Myocyte (in vitro differentiated cells): Measurements from ENCODE around the gene NSD1. TPM values are rescaled to one million over a fixed set of nuclear protein-coding genes. Genes with fewer than 3 reads are reported as not detected.

Experiments
- DNase-seq: peaks from one replicate; pipeline ENCODE4 v3.0.0-alpha.2; 2012; ENCODE audit warnings: low read depth
- total RNA-seq: library from RNA; depleted of rRNA; stranded (reverse); fragments of >200 nt; gene quantifications from 2 replicates; pipeline ENCODE4 v1.2.3, GENCODE V29; 2014

NSD1 gene
- total RNA-seq, 1 donor from 2014 or later: 37.0 TPM

DNA sequence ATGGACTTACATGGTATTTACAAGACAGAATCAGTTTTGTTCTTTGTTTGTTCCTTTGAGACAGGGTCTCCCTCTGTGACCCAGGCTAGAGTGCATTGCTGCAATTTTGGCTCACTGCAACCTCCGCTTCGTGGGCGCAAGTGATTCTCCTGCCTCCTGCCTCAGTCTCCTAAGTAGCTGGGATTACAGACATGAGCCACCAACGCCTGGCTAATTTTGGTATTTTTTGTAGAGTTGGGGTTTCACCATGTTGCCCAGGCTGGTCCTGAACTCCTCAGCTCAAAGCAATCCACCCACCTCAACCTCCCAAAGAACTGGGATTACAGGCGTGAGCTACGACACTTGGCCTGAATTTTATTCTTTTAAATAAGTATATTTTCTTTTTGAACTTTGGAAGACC, 142.3 kb downstream of the NSD1 start:
- DNase-seq: no peak

DNA sequence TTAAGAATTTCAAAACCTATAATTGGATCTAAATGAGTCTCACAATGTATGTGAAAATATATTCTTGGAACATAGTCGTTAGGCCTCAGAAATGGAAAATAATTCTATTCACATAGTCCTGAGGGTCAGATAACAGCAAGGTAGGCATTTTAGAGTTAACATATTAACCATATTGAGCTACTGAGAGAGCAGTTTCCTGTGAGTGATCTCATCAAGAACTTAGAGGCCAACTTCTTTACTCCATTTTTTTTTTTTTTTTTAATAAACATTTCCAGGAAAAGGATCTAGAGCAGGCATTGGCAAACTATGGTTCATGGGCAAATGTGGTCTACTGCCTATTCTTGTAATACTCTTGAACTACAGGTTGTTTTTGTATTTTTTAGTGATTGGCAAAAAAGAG, 143.3 kb downstream of the NSD1 start:
- no peak for DNase-seq

DNA sequence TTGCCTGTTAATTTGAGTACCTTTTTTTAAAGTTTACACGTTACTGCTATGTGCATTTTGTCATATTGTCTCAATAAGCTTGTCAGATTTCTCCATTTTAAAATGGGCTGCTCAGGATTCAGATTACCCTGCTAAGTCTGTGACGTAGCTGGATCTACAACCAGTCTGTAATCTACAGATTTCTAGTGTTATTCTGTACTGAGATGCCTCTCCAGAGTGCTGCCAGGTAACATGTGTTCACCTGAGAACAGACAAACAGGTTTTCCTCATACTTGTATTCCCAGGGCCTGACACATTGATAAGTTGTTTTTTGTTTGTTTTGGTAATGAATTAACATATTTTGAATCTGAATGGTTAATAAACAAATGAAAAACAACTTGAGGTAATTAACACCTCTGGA, 154.6 kb downstream of the NSD1 start:
- no peak for DNase-seq

DNA sequence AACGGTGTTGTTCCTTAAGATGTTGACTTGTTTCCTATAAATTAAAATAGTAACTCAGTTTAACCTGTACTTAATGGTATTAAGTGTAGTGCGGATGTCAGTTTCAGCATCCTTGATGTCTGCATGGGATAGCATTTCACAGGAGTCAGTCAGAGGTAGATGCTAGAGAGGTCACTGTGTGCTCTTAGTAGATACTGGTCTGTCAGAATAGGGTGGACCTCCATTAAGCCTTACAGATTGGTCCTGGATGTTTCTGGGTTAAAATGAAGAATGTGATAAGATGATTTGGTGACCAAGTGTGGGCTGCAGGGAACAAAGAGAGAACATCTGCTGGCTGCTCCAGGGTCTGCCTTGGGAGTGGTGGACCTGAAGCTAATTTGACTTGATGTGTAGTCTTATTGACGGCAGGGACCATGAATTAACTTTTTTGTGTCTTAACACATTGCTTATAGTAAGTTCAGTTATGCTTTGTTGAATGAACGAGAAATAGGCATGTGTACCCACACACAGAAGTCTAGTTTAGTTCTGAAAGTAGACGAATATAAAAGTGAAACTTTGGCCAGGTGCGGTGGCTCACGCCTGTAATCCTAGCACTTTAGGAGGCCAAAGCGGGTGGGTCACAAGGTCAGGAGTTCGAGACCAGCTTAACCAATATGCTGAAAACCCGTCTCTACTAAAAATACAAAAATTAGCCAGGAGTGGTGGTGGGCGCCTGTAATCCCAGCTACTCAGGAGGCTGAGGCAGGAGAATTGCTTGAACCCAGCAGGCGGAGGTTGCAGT, 157.4 kb downstream of the NSD1 start:
- no peak for DNase-seq

DNA sequence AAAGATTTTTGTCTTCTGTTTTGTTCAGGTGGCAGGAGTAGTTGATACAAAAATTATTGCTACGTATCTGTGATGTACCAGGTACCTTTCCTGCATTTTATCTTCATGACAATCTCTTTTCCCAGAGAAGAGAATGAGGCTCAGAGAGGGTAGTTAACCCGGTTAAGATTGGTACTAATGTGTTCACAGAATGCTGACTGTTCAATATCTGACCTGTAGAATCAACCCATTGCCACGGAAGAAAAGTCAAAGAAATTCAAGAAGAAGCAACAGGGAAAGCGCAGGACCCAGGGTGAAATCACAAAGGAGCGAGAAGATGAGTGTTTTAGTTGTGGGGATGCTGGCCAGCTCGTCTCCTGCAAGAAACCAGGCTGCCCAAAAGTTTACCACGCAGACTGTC, 158.2 kb downstream of the NSD1 start:
- no peak for DNase-seq

DNA sequence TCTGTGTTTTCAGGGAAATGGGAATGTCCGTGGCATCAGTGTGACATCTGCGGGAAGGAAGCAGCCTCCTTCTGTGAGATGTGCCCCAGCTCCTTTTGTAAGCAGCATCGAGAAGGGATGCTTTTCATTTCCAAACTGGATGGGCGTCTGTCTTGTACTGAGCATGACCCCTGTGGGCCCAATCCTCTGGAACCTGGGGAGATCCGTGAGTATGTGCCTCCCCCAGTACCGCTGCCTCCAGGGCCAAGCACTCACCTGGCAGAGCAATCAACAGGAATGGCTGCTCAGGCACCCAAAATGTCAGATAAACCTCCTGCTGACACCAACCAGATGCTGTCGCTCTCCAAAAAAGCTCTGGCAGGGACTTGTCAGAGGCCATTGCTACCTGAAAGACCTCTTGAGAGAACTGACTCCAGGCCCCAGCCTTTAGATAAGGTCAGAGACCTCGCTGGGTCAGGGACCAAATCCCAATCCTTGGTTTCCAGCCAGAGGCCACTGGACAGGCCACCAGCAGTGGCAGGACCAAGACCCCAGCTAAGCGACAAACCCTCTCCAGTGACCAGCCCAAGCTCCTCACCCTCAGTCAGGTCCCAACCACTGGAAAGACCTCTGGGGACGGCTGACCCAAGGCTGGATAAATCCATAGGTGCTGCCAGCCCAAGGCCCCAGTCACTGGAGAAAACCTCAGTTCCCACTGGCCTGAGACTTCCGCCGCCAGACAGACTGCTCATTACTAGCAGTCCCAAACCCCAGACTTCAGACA, 160.4 kb downstream of the NSD1 start:
- no peak for DNase-seq

DNA sequence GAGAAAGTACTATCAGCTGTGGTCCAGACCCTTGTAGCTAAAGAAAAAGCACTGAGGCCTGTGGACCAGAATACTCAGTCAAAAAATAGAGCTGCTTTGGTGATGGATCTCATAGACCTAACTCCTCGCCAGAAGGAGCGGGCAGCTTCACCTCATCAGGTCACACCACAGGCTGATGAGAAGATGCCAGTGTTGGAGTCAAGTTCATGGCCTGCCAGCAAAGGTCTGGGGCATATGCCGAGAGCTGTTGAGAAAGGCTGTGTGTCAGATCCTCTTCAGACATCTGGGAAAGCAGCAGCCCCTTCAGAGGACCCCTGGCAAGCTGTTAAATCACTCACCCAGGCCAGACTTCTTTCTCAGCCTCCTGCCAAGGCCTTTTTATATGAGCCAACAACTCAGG, 161.1 kb downstream of the NSD1 start:
- DNase-seq: no peak

DNA sequence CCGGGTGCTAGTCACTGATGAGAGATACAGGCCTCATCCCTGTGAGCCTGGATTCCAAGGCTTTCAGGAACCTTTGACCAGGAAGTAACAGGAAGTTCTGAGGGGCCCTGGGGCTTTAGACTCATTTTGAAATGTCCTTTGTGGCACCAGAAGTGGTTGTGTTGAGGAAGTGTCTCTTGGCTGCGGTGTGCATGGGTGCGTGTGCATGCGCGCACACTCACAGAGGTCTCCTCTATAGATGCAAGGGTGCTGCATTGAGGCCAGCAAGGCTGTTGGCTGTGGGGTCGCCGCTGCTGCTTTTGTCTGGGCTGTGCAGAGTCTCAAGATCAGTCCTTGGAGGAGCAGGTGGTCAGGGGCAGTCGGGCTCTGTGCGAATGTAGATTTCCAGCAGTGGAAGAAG, 162.4 kb downstream of the NSD1 start:
- no peak for DNase-seq

DNA sequence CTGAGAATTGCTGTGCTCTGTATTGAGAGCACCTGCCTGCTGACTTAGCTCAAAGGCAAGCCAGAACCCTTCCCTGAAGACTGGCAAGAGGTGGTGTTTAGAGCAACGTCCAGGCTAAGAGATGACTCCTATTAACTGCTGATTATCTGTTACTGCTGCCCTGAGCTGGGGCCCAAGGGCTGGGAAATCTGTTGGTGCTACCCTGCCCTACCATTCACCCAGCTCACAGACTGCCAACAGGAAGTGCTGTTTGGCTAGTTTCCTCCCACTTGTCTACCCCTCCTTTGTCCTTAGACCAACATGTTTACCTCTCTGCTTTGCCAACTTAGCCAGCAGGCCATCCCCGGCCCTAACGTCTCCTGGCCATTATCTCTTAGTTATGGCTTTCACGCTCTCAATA, 163.0 kb downstream of the NSD1 start:
- no peak for DNase-seq

DNA sequence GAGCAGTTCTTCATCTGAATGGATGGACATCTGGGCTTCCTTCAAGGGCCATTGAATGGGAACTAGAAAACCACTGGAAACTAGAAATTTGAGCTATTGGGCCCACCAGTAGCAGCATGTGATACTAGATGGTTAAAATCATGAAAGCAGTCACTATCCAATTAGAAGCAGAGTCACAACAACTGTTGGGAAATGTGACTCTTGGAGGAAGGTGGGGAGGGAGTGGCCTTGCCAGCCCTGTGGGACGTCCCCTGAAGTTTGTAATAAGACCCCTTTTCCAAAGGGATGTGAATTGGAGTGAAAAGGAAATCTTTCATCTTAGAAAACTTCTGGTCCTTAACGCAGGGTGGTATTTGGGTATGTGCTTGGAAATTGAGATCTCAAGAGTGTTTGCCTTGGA, 164.3 kb downstream of the NSD1 start:
- no peak for DNase-seq

DNA sequence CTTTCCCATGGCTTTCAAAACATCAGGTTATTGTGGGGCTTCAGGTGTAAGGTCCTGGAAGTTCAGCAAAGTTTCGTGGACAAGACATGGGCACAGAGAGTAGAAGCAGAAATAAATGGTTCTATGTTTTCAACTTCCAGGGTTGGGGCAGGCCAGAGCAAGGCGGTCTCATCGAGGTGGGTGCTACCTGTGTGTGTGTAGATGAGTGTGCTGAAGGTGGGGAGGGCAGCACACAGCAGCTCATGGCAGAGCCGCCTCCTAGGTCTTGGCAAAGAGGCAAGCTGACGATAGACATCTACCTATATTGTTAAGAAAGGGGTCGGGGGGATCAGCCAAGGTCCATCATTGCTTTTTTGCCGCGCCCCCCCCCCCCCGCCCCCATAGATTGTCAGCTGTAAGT, 166.1 kb downstream of the NSD1 start:
- no peak for DNase-seq

DNA sequence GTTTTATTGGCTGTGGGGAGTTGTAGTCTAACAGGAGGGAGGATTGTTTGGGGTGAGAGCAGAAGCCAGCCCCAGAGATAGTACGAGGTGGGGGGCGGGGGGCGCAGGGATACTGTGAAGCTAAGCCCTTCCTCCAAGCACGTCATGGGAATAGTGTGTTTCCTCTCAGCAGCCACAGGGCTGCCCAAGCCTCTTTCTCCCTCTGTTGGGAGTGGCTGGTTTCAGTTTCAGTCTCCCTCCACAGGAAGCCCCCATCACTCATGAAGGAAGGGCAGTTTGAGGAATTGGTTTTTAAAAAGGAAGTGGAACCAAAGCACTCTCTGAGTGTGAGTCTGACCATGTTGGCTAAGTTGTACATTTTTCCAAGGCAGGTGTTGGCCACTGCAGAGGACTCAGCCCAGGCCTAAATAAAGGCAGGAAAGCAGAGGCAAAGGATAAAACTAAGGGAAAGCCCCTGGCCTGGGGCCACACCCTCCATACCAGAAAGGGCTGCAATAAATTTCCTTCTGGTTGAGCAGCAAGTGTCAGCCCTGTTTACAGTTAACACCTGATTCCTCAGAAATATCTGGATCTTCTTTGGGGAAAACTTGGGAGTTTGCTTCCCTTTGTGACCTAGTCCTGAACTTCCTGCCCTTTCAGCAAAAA, 166.8 kb downstream of the NSD1 start:
- peak; percentile 77 for DNase-seq

DNA sequence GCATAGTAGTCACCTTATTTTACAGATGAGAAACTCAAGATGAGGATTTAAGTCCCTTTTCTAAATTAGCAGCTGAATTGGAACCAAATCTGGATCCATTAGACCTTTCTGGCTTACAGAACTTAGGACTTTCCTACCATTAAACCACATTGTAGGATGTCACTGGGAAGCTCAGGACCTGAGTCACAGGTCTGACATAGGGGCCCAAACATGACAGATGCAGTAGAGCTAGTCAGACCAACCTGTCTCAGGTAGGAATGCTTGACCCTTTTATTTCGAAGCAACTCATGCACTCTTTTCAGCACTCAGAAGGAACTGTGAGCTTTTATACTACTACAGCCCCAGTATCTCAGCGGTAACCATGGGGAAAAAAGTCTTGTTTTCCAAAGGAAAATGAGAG, 167.4 kb downstream of the NSD1 start:
- DNase-seq: no peak

DNA sequence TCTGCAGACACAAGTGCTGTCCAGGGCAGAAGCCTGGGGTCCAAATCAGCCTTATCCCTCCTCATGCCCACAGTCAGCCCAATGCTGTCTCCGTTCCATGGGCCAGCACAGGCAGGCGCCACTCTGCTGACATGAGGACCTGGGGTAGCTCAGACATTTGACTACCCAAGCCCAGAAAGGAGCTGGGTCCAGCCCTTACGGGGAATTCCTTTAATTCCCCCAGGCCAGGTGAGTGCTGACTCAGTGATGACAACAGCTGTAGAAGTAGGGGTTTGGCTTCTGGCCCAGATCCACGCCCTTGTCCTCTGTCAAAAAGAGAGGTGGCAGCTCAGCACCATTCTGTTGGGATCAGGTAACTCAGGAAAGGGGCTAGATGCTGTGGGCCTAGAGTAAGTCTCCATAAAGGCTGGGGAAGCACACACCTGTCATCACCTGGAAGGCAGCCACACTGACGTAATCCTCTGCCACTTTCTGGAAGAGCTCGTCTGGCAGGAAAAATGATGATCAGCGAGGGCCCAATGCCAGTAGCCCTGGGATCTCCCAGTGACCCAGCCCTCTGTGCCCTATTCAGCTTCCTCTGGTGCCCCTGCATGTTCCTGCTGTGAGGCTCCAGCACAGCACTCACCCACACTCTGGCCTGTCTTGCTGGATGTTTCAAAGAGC, 168.1 kb downstream of the NSD1 start:
- peak; percentile 31 for DNase-seq

DNA sequence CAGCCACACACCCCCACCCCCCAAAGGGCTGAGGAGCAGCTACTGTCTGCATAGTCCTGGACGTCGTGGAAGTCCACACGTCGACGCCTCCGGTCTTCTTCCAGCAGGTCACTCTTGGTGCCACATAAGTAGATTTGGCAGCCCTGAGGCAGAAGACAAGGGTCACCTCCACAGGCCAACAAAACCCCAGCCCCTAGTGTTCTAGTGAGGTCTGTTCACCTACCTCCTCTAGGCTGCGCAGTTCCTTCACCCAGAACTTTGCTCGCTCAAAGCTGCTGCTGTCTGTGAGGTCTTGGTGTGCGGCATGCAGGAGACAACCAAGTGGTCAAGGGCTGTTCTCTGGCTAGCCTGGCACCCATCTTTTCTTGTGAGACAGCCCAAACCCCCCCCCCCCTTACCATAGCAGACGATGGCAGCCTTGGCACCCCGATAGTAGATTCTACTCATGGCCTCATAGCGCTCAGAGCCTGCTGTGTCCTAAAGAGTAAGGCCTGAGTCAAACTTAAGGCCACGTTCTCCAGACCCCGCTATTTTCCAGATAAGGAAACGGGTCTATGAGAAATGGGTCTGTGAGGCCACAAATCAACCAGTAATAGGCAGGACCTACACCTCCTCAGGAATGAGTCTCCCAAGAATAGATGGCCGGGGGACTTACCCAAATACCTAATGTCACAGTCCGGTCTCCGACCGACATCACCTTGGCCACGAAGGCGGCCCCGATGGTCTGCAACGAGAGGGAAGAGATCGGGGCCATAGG, 169.0 kb downstream of the NSD1 start:
- DNase-seq: no peak

DNA sequence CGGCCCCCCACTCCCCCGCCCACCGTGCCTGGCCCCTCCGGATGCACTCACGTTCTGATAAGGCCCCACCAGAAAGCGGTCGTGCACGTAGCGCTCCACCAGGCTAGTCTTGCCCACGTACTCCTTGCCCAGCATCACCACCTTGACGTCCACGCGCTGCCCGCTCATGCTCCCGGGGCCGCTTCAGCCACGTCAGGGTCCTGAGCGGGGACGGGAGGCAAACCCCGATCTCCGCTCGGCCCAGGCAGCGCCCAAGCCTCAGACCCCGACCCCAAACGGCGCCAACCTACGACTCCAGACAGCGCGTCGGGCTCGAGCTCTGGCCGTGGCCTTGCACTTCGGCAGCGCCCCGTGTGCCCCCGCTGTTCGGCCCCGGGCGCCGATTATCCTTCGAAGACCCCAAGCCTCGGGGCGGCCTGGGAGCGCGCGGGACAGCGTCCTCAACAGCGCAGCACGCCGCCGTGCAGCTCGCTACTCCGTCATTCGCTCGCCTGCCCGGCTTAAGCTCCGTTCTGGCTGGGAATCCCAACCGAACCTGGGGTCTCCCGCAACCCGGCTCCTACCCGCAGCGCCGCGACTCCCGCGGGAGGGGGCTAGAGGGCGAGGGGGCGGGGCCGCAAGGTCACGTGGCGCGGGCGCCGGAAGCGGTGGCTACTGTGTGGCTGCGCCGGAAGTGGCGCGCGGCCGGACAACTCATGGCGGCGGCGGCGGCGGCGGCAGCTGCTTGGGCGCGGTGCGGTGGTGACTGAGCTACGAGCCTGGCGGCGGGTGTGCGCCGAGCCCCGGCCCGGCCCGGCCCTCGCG, 169.8 kb downstream of the NSD1 start, which contains the start of the genes PRELID1 and RAB24:
Gene PRELID1 (plus strand): TSS at position 679 of the 804 bp plus-strand sequence. CDS start 187 bp downstream, outside the sequence.
Gene RAB24 (minus strand): TSS at position 599 of the 804 bp plus-strand sequence. CDS start 431 bp downstream, at position 168.
- DNase-seq: peak; percentile 89

DNA sequence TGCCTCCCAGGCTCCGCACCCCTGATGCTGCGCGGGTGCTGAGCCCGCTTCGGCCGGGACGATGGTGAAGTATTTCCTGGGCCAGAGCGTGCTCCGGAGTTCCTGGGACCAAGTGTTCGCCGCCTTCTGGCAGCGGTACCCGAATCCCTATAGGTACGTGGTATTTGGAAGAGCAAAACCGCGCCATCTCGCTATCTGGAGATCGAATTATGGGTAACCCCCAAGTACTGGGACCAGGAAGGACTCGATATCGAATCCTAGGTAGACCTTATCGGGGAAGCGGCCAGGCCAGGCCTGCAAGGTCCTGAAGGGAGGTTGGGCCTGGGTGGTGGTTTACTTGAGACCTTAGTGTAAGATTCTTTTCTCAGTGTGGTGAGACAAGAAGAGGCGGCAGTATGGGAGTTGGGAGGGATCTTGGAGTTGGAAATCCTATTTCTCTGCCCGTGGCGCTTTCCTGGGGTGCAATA, 170.4 kb downstream of the NSD1 start:
- DNase-seq: no peak

DNA sequence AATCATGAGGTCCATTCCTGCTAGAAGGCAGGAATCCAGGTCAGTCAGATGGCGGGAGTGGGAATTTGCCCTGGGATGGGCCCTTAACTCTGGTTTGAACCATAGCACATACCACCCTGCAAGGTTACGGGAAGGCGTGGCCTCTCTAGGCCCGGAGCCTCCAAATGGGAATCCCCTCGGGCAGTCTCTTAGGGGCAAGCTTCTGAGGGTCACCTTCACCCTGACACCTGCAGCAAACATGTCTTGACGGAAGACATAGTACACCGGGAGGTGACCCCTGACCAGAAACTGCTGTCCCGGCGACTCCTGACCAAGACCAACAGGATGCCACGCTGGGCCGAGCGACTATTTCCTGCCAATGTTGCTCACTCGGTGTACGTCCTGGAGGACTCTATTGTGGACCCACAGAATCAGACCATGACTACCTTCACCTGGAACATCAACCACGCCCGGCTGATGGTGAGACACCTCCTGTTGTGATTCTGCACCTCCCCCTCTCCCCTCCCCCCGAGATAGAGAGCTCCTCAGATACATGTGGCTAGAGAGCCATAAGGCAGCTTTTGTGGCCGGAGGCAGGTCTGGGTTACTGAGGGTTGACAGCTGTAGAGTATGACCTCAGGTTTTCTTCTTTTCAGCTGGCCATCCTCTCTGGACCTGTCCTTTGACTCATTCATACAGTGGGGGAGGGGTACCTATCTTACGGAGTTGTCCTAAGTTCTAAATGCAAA, 171.0 kb downstream of the NSD1 start:
- DNase-seq: peak; percentile 90

DNA sequence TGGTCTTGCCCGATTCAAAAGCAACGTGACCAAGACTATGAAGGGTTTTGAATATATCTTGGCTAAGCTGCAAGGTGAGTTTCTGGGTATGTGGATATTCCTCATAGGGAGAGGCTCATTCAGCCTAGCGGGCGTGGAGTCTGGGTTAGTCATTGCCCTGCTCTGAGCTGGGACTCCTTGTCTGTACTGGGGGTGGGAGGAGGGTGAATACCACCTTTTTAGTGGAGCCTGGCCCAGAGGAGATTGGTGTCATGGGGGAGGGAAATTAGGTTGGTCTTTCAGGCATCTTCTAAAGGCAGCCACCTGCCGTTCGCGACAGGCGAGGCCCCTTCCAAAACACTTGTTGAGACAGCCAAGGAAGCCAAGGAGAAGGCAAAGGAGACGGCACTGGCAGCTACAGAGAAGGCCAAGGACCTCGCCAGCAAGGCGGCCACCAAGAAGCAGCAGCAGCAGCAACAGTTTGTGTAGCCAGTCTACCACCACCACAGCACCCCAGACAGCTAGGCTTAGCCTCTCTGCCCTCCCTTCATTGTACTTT, 172.6 kb downstream of the NSD1 start:
- DNase-seq: peak; percentile 36
